Right lobe of liver (tissue), 4 donors: ENCODE measurements around the gene FAM136A.

Source experiments
- POLR2A ChIP-seq: fragments of 450-650 bp; IDR thresholded peaks from one replicate; pipeline ENCODE4 v1.6.1; 2017; ENCODE audit warnings: antibody characterized with exemption, mild to moderate bottlenecking
- TF ChIP-seq, protein P1 (sequence below), 4 donors: fragments of 200-600 bp in 3 of 4; fragments of 450-650 bp in 1 of 4; IDR thresholded peaks; one replicate each; pipeline versions ENCODE4 v1.5.1 to v1.8.0; 2016 to 2022; ENCODE audit warnings: antibody characterized with exemption in 4 of 4, mild to moderate bottlenecking in 2 of 4
- donor health status: DM: no; HTN: no; CAD: no.
- donor health status: DM: no; HTN: no; CAD: no.
- donor health status: DM: no; HTN: yes; CAD: no.

- TF ChIP-seq, protein P1, sequence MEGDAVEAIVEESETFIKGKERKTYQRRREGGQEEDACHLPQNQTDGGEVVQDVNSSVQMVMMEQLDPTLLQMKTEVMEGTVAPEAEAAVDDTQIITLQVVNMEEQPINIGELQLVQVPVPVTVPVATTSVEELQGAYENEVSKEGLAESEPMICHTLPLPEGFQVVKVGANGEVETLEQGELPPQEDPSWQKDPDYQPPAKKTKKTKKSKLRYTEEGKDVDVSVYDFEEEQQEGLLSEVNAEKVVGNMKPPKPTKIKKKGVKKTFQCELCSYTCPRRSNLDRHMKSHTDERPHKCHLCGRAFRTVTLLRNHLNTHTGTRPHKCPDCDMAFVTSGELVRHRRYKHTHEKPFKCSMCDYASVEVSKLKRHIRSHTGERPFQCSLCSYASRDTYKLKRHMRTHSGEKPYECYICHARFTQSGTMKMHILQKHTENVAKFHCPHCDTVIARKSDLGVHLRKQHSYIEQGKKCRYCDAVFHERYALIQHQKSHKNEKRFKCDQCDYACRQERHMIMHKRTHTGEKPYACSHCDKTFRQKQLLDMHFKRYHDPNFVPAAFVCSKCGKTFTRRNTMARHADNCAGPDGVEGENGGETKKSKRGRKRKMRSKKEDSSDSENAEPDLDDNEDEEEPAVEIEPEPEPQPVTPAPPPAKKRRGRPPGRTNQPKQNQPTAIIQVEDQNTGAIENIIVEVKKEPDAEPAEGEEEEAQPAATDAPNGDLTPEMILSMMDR (IDR thresholded peaks at IDR 0.05), result no peak
- TF ChIP-seq POLR2A, result peak; percentile 81
Measured at GRCh38 chr2:70248181-70248847, 53.6 kb downstream of the FAM136A start, which contains the start of gene TIA1.
